Endothelial cell of umbilical vein (primary cell): ENCODE results near the gene SNAPC5. TPM values are rescaled to one million over a fixed set of nuclear protein-coding genes. Genes with fewer than 3 reads are reported as not detected.
"Not testable (repeated sequence)": the region's sequence is repeated elsewhere in the genome, so short reads cannot be mapped to it uniquely, and the experiment has no call there.

Experiments
- BruUV-seq: library from RNA; stranded (reverse); fragments of 400-500 nt; replicated peaks from 2 replicates; lab custom pipeline; 2021; lab: Mats Ljungman, UMichigan
- CTCF ChIA-PET: fragments of 300-600, 350-600 bp; sonication (Branson Sonifier 250); formaldehyde crosslinking; loops from one replicate; lab custom pipeline; 2021; ENCODE audit warnings: antibody characterized with exemption, inconsistent platforms; lab: Charles Lee
- POLR2A ChIA-PET: fragments of 300-600, 350-600 bp; sonication (Branson Sonifier 250); formaldehyde crosslinking; loops from one replicate; lab custom pipeline; 2021; ENCODE audit warnings: antibody characterized with exemption, inconsistent platforms; lab: Charles Lee
- DNase-seq: peaks from one replicate; pipeline ENCODE4 v3.0.0-alpha.2; 2011; ENCODE audit warnings: low read depth, low spot score
- FAIRE-seq: peaks from 2 replicates; lab custom pipeline; 2011; peaks lifted over from hg19 to GRCh38; lab: Jason Lieb, UNC
- H2AFZ ChIP-seq: 2 replicates; pipeline ENCODE4 v1.6.0; 2012; ENCODE audit warnings: low read depth, low read length, control low read depth, inconsistent platforms
- H3K27ac ChIP-seq: 2 replicates; pipeline ENCODE4 v1.5.1; 2011; ENCODE audit warnings: low read depth, mild to moderate bottlenecking, control low read depth, low read length, moderate library complexity; ENCODE audit not compliant: insufficient read depth
- H3K27me3 ChIP-seq, 2 experiments: 2 replicates each; pipeline versions ENCODE4 v1.6.0 to v1.6.1; 2011; ENCODE audit warnings: low read length in 2 of 2, mixed read lengths in 1 of 2; ENCODE audit not compliant: control insufficient read depth in 2 of 2, insufficient read depth in 2 of 2
- H3K36me3 ChIP-seq, 2 experiments: 2 replicates in 1 of 2; 3 replicates in 1 of 2; pipeline ENCODE4 v1.5.1; 2011; ENCODE audit warnings: low read length in 2 of 2, mild to moderate bottlenecking in 1 of 2, moderate library complexity in 1 of 2; ENCODE audit not compliant: control insufficient read depth in 2 of 2, insufficient read depth in 2 of 2; ENCODE audit errors: extremely low read depth in 1 of 2
- H3K4me1 ChIP-seq: 3 replicates; pipeline ENCODE4 v1.5.1; 2011; ENCODE audit warnings: mild to moderate bottlenecking, low read length; ENCODE audit not compliant: control insufficient read depth, insufficient read depth; ENCODE audit errors: extremely low read depth
- H3K4me2 ChIP-seq: 2 replicates; pipeline ENCODE4 v1.6.1; 2011; ENCODE audit warnings: low read length, control low read depth, mixed read lengths; ENCODE audit not compliant: insufficient read depth
- H3K4me3 ChIP-seq, 3 experiments: fragments of 200-600 bp in 1 of 3; sonication (generic), shearing (Covaris generic) in 1 of 3; replicated peaks in 1 of 3; 2 replicates each; pipeline ENCODE4 v1.5.1; 2011 to 2016; ENCODE audit warnings: control low read depth in 3 of 3, low read length in 3 of 3, mild to moderate bottlenecking in 2 of 3, inconsistent platforms in 1 of 3, low read depth in 1 of 3, moderate library complexity in 1 of 3; ENCODE audit not compliant: insufficient read depth in 1 of 3
- H3K79me2 ChIP-seq: 2 replicates; pipeline ENCODE4 v1.6.0; 2012; ENCODE audit warnings: low read length, inconsistent platforms; ENCODE audit not compliant: control insufficient read depth, insufficient read depth
- H3K9ac ChIP-seq: replicated peaks from 2 replicates; pipeline ENCODE3; 2011; ENCODE audit warnings: low read length, control low read depth; ENCODE audit not compliant: insufficient read depth; ENCODE audit errors: extremely low read depth
- H3K9me1 ChIP-seq: replicated peaks from 3 replicates; pipeline ENCODE4 v1.6.0; 2011; ENCODE audit warnings: mild to moderate bottlenecking, low read length; ENCODE audit not compliant: control insufficient read depth, insufficient read depth; ENCODE audit errors: extremely low read depth
- H3K9me3 ChIP-seq: replicated peaks from 2 replicates; pipeline ENCODE4 v1.5.1; 2012; ENCODE audit warnings: low read length, inconsistent platforms; ENCODE audit not compliant: control insufficient read depth, insufficient read depth
- H4K20me1 ChIP-seq: replicated peaks from 2 replicates; pipeline ENCODE3; 2011; ENCODE audit warnings: mild to moderate bottlenecking, low read length; ENCODE audit not compliant: control insufficient read depth, insufficient read depth; ENCODE audit errors: extremely low read depth
- POLR2A ChIP-seq: IDR thresholded peaks from 2 replicates; pipeline ENCODE4 v1.6.1; 2012; ENCODE audit warnings: low read depth, mild to moderate bottlenecking, control low read depth, low read length
- POLR2AphosphoS5 ChIP-seq: IDR thresholded peaks from 2 replicates; pipeline ENCODE4 v1.6.1; 2012; ENCODE audit warnings: low read depth, mild to moderate bottlenecking, control low read depth, low read length, moderate library complexity; ENCODE audit not compliant: insufficient read depth
- dilution Hi-C: fragments of 300-500 bp; cut with MboI; formaldehyde crosslinking; loops from one replicate; pipeline ENCODE4 v1.15.0; 2019; ENCODE audit warnings: low sequenced_read_pairs; ENCODE audit not compliant: extremely low pct_ligation_motif_present
- intact Hi-C: fragments of 100-400 bp; cut with micrococcal nuclease; formaldehyde crosslinking; loops from one replicate; pipeline ENCODE4 v1.10.0; 2022
- polyA plus RNA-seq, 4 experiments: library from polyadenylated mRNA; depleted of rRNA in 3 of 4; stranded (reverse) in 3 of 4; unstranded in 1 of 4; fragments of >200 nt; gene quantifications; 2 replicates each; pipeline versions ENCODE4 v1.2.1 to v1.2.3, GENCODE V29; 2011 to 2012; ENCODE audit warnings: missing spikeins in 1 of 4
- total RNA-seq: library from RNA; stranded (reverse); gene quantifications from 2 replicates; pipeline ENCODE4 v1.2.3, GENCODE V29; 2021
- TF ChIP-seq, protein P1 (sequence below), 2 donors: IDR thresholded peaks; 1 replicate in 1 of 2; 2 replicates in 1 of 2; pipeline ENCODE4 v1.5.1; 2011; ENCODE audit warnings: low read length in 2 of 2, mild to moderate bottlenecking in 2 of 2, moderate library complexity in 2 of 2, control low read depth in 1 of 2, inconsistent platforms in 1 of 2, low read depth in 1 of 2; ENCODE audit not compliant: insufficient read depth in 1 of 2; ENCODE audit errors: extremely low read depth in 1 of 2

The SNAPC5 gene
- total and polyA plus RNA-seq, 2 donors (not counting 3 experiments of a cell fraction or from before 2014, with no cell fraction given), result 16.0 to 17.4 TPM

GRCh38 chr15:66500346-66500745 lies 2.8 kb upstream of the SNAPC5 start:
- Histone ChIP-seq H3K79me2 (peaks cover 53% of the 10 kb centered on the region), H3K36me3 (peaks cover 32 to 37% of the 10 kb centered on the region in 2 experiments), H3K4me1 (peaks cover 29% of the 10 kb centered on the region)
- H3K27me3 ChIP-seq, BruUV-seq, CTCF ChIA-PET, FAIRE-seq, H4K20me1 ChIP-seq, H3K9me3 ChIP-seq, H3K9ac ChIP-seq, H3K27ac ChIP-seq, H3K9me1 ChIP-seq, H2AFZ ChIP-seq, H3K4me3 ChIP-seq, dilution Hi-C loops, DNase-seq, H3K4me2 ChIP-seq, POLR2A ChIA-PET: not testable (repeated sequence)
- intact Hi-C loops, result loop anchor here (5.0 kb wide), 1 partner anchor 352 kb away; no protein-coding TSS in a partner anchor

- dilution Hi-C loops, result no loop called here
- Histone ChIP-seq H4K20me1 (peaks cover 3% of the 10 kb centered on the region), H2AFZ (no peak overlapping the region), H3K4me2 (no peak overlapping the region), H3K9me1 (no peaks in the 10 kb centered on the region), H3K9ac (no peak overlapping the region), H3K27me3 (no peaks in the 10 kb centered on the region), H3K36me3 (peaks cover 37 to 38% of the 10 kb centered on the region in 2 experiments), H3K79me2 (peaks cover 42% of the 10 kb centered on the region), H3K27ac (peak overlapping the region; percentile 10), H3K4me3 (no peak overlapping the region), H3K9me3 (no peaks in the 10 kb centered on the region), H3K4me1 (peaks cover 29% of the 10 kb centered on the region)
- FAIRE-seq (peak; percentile 59), DNase-seq (peak; percentile 54)
- intact Hi-C loops, result loop anchor here (10.0 kb wide), 1 partner anchor 514 kb away; no protein-coding TSS in a partner anchor
- CTCF ChIA-PET, result interaction anchor here (0.6 to 3.7 kb wide), 46 partner anchors 9 to 666 kb away, joined by 3 to 100 read pairs (median 4); partner anchors contain the start of genes DIS3L, LCTL, MAP2K1 and MEGF11
- POLR2A ChIA-PET, result interaction anchor here (2.1 kb wide), 1 partner anchor 111 kb away, joined by 19 read pairs; the partner anchor contains the start of gene MAP2K1
- TF ChIP-seq POLR2A (peak; percentile 52), POLR2AphosphoS5 (no peak)
- TF ChIP-seq, protein P1, sequence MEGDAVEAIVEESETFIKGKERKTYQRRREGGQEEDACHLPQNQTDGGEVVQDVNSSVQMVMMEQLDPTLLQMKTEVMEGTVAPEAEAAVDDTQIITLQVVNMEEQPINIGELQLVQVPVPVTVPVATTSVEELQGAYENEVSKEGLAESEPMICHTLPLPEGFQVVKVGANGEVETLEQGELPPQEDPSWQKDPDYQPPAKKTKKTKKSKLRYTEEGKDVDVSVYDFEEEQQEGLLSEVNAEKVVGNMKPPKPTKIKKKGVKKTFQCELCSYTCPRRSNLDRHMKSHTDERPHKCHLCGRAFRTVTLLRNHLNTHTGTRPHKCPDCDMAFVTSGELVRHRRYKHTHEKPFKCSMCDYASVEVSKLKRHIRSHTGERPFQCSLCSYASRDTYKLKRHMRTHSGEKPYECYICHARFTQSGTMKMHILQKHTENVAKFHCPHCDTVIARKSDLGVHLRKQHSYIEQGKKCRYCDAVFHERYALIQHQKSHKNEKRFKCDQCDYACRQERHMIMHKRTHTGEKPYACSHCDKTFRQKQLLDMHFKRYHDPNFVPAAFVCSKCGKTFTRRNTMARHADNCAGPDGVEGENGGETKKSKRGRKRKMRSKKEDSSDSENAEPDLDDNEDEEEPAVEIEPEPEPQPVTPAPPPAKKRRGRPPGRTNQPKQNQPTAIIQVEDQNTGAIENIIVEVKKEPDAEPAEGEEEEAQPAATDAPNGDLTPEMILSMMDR (IDR thresholded peaks at IDR 0.05; ENCODE audit: extremely low read depth in 1 of 2, insufficient read depth in 1 of 2, low read depth in 1 of 2, low read length in 2 of 2), result peak; percentile 12 to 18
- BruUV-seq, result no TSS peak
These were observed 1.2 kb upstream of the SNAPC5 start for GRCh38 chr15:66498501-66499386.
